SK-N-SH (cell line): Measurements from ENCODE around the gene BNIP3. TPM values are rescaled to one million over a fixed set of nuclear protein-coding genes. Genes with fewer than 3 reads are reported as not detected.

ENCODE experiments used
- CTCF ChIA-PET: fragments of 300-600, 350-600 bp; formaldehyde crosslinking; extraction: SDS; loops from one replicate; lab custom pipeline; 2021; lab: Yijun Ruan, JAX
- POLR2A ChIA-PET: fragments of 350-600 bp; sonication (Branson Sonifier 250); formaldehyde crosslinking; extraction: SDS; loops from one replicate; lab custom pipeline; 2020; ENCODE audit warnings: antibody characterized with exemption, inconsistent platforms; lab: Yijun Ruan, JAX
- DNase-seq: peaks from one replicate; pipeline ENCODE4 v3.0.0; 2012
- H2AFZ ChIP-seq: fragments of 200-600 bp; sonication (generic); 2 replicates; pipeline ENCODE4 v1.8.1; 2016; ENCODE audit warnings: antibody characterized with exemption, mild to moderate bottlenecking, low read depth
- H3F3A ChIP-seq: fragments of 200-600 bp; sonication (generic); replicated peaks from 2 replicates; pipeline ENCODE3; 2016; ENCODE audit warnings: antibody characterized with exemption, mild to moderate bottlenecking; ENCODE audit not compliant: insufficient read depth
- H3K27ac ChIP-seq, 2 experiments: fragments of 200-500 bp in 1 of 2; fragments of 200-600 bp in 1 of 2; sonication (Bioruptor generic) in 1 of 2; sonication (generic), shearing (Covaris generic) in 1 of 2; 2 replicates each; pipeline versions ENCODE4 v1.5.1 to v1.6.1; 2014 to 2016; ENCODE audit warnings: low read depth in 2 of 2, inconsistent platforms in 1 of 2, low read length in 1 of 2, mild to moderate bottlenecking in 1 of 2, mixed read lengths in 1 of 2
- H3K27me3 ChIP-seq: fragments of 200-600 bp; sonication (generic), shearing (Covaris generic); 2 replicates; pipeline ENCODE4 v1.6.1; 2016; ENCODE audit warnings: mixed run types; ENCODE audit not compliant: insufficient read depth
- H3K36me3 ChIP-seq, 2 experiments: fragments of 200-500 bp in 1 of 2; fragments of 200-600 bp in 1 of 2; sonication (Bioruptor generic) in 1 of 2; sonication (generic) in 1 of 2; replicated peaks in 1 of 2; 2 replicates each; pipeline versions ENCODE3 to v1.5.1; 2014 to 2016; ENCODE audit warnings: low read length in 1 of 2, mild to moderate bottlenecking in 1 of 2; ENCODE audit not compliant: insufficient read depth in 2 of 2, control insufficient read depth in 1 of 2
- H3K4me1 ChIP-seq, 2 experiments: fragments of 200-500 bp in 1 of 2; fragments of 200-600 bp in 1 of 2; sonication (Bioruptor generic) in 1 of 2; sonication (generic), shearing (Covaris generic) in 1 of 2; 2 replicates each; pipeline versions ENCODE4 v1.5.1 to v1.6.1; 2014 to 2016; ENCODE audit warnings: low read depth in 1 of 2, low read length in 1 of 2, mixed run types in 1 of 2; ENCODE audit not compliant: insufficient read depth in 2 of 2, control insufficient read depth in 1 of 2
- H3K4me2 ChIP-seq: fragments of 200-600 bp; sonication (generic), shearing (Covaris generic); 2 replicates; pipeline ENCODE4 v1.6.1; 2017; ENCODE audit warnings: mixed run types
- H3K4me3 ChIP-seq, 2 experiments: fragments of 200-500 bp in 1 of 2; fragments of 200-600 bp in 1 of 2; sonication (Bioruptor generic) in 1 of 2; sonication (generic), shearing (Covaris generic) in 1 of 2; 2 replicates each; pipeline versions ENCODE4 v1.5.1 to v1.8.1; 2014 to 2016; ENCODE audit warnings: low read depth in 2 of 2, inconsistent platforms in 1 of 2, low read length in 1 of 2, mild to moderate bottlenecking in 1 of 2, mixed read lengths in 1 of 2, moderate library complexity in 1 of 2
- H3K79me2 ChIP-seq: fragments of 200-600 bp; sonication (generic); 2 replicates; pipeline ENCODE4 v1.8.1; 2017; ENCODE audit warnings: mild to moderate bottlenecking; ENCODE audit not compliant: insufficient read depth
- H3K9ac ChIP-seq: fragments of 200-600 bp; sonication (generic); 2 replicates; pipeline ENCODE4 v1.6.1; 2017; ENCODE audit warnings: mixed run types
- H3K9me2 ChIP-seq: fragments of 200-600 bp; sonication (generic); 2 replicates; pipeline ENCODE4 v1.6.1; 2017; ENCODE audit warnings: mixed run types
- H3K9me3 ChIP-seq: fragments of 200-600 bp; sonication (generic); 2 replicates; pipeline ENCODE4 v1.6.1; 2017; ENCODE audit warnings: mixed run types, mild to moderate bottlenecking, moderate library complexity
- H4K20me1 ChIP-seq: fragments of 200-600 bp; sonication (generic); 2 replicates; pipeline ENCODE4 v1.6.1; 2017; ENCODE audit warnings: mild to moderate bottlenecking, mixed run types; ENCODE audit not compliant: insufficient read depth
- CHD2 ChIP-seq: fragments of 150-350 bp; IDR thresholded peaks from 2 replicates; pipeline ENCODE4 v1.6.1; 2018; ENCODE audit warnings: low read length; ENCODE audit not compliant: partially characterized antibody
- ELF1 ChIP-seq: IDR thresholded peaks from 2 replicates; pipeline ENCODE4 v1.4.0; 2012
- FOXM1 ChIP-seq: IDR thresholded peaks from 2 replicates; pipeline ENCODE4 v1.4.0; 2012; ENCODE audit warnings: low read depth, mild to moderate bottlenecking
- MEF2A ChIP-seq: IDR thresholded peaks from 2 replicates; pipeline ENCODE4 v1.4.0; 2012; ENCODE audit warnings: low read depth, borderline replicate concordance
- POLR2AphosphoS5 ChIP-seq: IDR thresholded peaks from 2 replicates; pipeline ENCODE4 v1.6.1; 2012; ENCODE audit warnings: low read depth, low read length
- RAD21 ChIP-seq: IDR thresholded peaks from 2 replicates; pipeline ENCODE4 v1.6.1; 2012; ENCODE audit warnings: mild to moderate bottlenecking, low read length
- RCOR1 ChIP-seq: fragments of 150-350 bp; IDR thresholded peaks from 2 replicates; pipeline ENCODE4 v1.6.1; 2017; ENCODE audit warnings: antibody characterized with exemption, low read length
- REST ChIP-seq: IDR thresholded peaks from 2 replicates; pipeline ENCODE4 v1.6.1; 2012; ENCODE audit warnings: mild to moderate bottlenecking, low read depth, low read length, moderate library complexity
- SIN3A ChIP-seq: IDR thresholded peaks from 2 replicates; pipeline ENCODE4 v1.6.1; 2012; ENCODE audit warnings: low read depth, mild to moderate bottlenecking, low read length, moderate library complexity, borderline replicate concordance
- SMC3 ChIP-seq: IDR thresholded peaks from 2 replicates; pipeline ENCODE4 v1.6.1; 2012; ENCODE audit warnings: low read depth, low read length, improper control_type of control experiment
- TAF1 ChIP-seq: IDR thresholded peaks from 2 replicates; pipeline ENCODE4 v1.6.1; 2012; ENCODE audit warnings: low read depth, mild to moderate bottlenecking, low read length, moderate library complexity, borderline replicate concordance
- TCF12 ChIP-seq: IDR thresholded peaks from 2 replicates; pipeline ENCODE4 v1.4.0; 2012
- TEAD4 ChIP-seq: IDR thresholded peaks from 2 replicates; pipeline ENCODE4 v1.4.0; 2012; ENCODE audit warnings: mild to moderate bottlenecking, borderline replicate concordance; ENCODE audit not compliant: insufficient read depth
- USF1 ChIP-seq: IDR thresholded peaks from 2 replicates; pipeline ENCODE4 v1.4.0; 2012; ENCODE audit warnings: low read depth, borderline replicate concordance
- WGBS: methylation state at CpG from one replicate; pipeline ENCODE4 v1.1.6; 2017; ENCODE audit warnings: low lambda C conversion rate; 5-methylcytosine and 5-hydroxymethylcytosine counted together
- polyA plus RNA-seq, 3 experiments: library from polyadenylated mRNA; depleted of rRNA; stranded (reverse); fragments of >200 nt; gene quantifications; 2 replicates each; pipeline ENCODE4 v1.2.3, GENCODE V29; 2012
- TF ChIP-seq, protein P1 (sequence below): IDR thresholded peaks from 2 replicates; pipeline ENCODE4 v1.4.0; 2012; ENCODE audit warnings: low read depth, borderline replicate concordance
- TF ChIP-seq, protein P2 (sequence below): IDR thresholded peaks from 2 replicates; pipeline ENCODE4; 2012
- TF ChIP-seq, protein P3 (sequence below): IDR thresholded peaks from 2 replicates; pipeline ENCODE4 v1.4.0; 2012; ENCODE audit warnings: low read depth

BNIP3 gene
- polyA plus RNA-seq, 1 of the 3 experiments (the other 2 are of a cell fraction), result 40.3 TPM

DNA sequence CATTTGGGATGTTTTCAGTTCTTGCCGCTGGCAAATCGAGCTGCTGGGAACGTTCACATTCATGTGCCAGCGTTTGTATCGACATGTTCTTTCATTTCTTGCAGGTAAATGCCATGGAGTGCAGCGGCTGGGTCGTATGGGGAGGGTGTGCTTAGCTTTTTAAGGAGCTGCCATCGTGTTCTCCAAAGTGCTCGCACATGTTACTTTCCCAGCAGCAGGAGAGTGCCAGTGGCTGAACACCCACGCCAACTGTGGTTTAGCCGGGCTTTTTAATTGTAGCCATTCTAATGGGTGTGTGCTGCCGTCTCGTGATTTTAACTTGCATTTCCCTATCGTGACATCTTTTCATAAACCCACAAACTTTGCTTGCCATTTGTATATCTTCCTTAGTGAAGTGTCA lies 11.6 kb upstream of the BNIP3 start:
- H3K9me2 ChIP-seq, result no peaks in the 10 kb centered on the region
- ChIA-PET POLR2A (no interaction called here), CTCF (interaction anchor here (1.5 kb wide), 1 partner anchor 30 kb away, joined by 5 read pairs; no protein-coding TSS in a partner anchor)
- DNase-seq, result no peak
- H3K79me2 ChIP-seq, result no peaks in the 10 kb centered on the region
- no peaks in the 10 kb centered on the region for H3F3A ChIP-seq
- no peak overlapping the region for H3K4me3 ChIP-seq
- no peaks in the 10 kb centered on the region for H3K36me3 ChIP-seq
- H2AFZ ChIP-seq, result no peak overlapping the region
- TF ChIP-seq SMC3 (no peak), MEF2A (no peak), CHD2 (no peak), FOXM1 (no peak), TAF1 (no peak), REST (no peak), USF1 (no peak), RCOR1 (no peak), TEAD4 (no peak), TCF12 (no peak), ELF1 (no peak), RAD21 (no peak), SIN3A (no peak), POLR2AphosphoS5 (no peak)
- TF ChIP-seq, protein P1, sequence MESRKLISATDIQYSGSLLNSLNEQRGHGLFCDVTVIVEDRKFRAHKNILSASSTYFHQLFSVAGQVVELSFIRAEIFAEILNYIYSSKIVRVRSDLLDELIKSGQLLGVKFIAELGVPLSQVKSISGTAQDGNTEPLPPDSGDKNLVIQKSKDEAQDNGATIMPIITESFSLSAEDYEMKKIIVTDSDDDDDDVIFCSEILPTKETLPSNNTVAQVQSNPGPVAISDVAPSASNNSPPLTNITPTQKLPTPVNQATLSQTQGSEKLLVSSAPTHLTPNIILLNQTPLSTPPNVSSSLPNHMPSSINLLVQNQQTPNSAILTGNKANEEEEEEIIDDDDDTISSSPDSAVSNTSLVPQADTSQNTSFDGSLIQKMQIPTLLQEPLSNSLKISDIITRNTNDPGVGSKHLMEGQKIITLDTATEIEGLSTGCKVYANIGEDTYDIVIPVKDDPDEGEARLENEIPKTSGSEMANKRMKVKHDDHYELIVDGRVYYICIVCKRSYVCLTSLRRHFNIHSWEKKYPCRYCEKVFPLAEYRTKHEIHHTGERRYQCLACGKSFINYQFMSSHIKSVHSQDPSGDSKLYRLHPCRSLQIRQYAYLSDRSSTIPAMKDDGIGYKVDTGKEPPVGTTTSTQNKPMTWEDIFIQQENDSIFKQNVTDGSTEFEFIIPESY, result no peak
- TF ChIP-seq, protein P2, sequence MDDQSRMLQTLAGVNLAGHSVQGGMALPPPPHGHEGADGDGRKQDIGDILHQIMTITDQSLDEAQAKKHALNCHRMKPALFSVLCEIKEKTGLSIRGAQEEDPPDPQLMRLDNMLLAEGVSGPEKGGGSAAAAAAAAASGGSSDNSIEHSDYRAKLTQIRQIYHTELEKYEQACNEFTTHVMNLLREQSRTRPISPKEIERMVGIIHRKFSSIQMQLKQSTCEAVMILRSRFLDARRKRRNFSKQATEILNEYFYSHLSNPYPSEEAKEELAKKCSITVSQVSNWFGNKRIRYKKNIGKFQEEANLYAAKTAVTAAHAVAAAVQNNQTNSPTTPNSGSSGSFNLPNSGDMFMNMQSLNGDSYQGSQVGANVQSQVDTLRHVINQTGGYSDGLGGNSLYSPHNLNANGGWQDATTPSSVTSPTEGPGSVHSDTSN, result no peak
- TF ChIP-seq, protein P3, sequence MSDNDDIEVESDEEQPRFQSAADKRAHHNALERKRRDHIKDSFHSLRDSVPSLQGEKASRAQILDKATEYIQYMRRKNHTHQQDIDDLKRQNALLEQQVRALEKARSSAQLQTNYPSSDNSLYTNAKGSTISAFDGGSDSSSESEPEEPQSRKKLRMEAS, result no peak
- no peaks in the 10 kb centered on the region for H3K4me1 ChIP-seq
- no peaks in the 10 kb centered on the region; the same call in 1 of the 2 replicates for H3K27me3 ChIP-seq
- 79% methylated on average over 13 of the region's 14 CpGs for WGBS
- H3K4me2 ChIP-seq, result no peak overlapping the region
- no peak overlapping the region for H3K9ac ChIP-seq
- H4K20me1 ChIP-seq, result no peaks in the 10 kb centered on the region
- no peaks in the 10 kb centered on the region for H3K9me3 ChIP-seq
- H3K27ac ChIP-seq, result no peak overlapping the region
